GM23248 (cell line): ENCODE results near the gene DNA2. TPM values are rescaled to one million over a fixed set of nuclear protein-coding genes. Genes with fewer than 3 reads are reported as not detected.
"Not testable (repeated sequence)": the region's sequence is repeated elsewhere in the genome, so short reads cannot be mapped to it uniquely, and the experiment has no call there.

Experiments
- DNase-seq: peaks from one replicate; pipeline ENCODE4 v3.0.0-alpha.2; 2015
- H2AFZ ChIP-seq: fragments of 200-600 bp; sonication (generic); 2 replicates; pipeline ENCODE4 v1.6.1; 2016; ENCODE audit warnings: antibody characterized with exemption
- H3F3A ChIP-seq: fragments of 200-600 bp; sonication (generic); 2 replicates; pipeline ENCODE4 v1.6.1; 2016; ENCODE audit warnings: mild to moderate bottlenecking, antibody characterized with exemption, mixed run types; ENCODE audit not compliant: insufficient read depth
- H3K27ac ChIP-seq: fragments of 200-600 bp; sonication (generic); 2 replicates; pipeline ENCODE4 v1.5.1; 2016; ENCODE audit warnings: mild to moderate bottlenecking
- H3K27me3 ChIP-seq: fragments of 200-600 bp; sonication (generic); replicated peaks from 2 replicates; pipeline ENCODE4 v1.6.1; 2016; ENCODE audit warnings: mild to moderate bottlenecking; ENCODE audit not compliant: insufficient read depth
- H3K36me3 ChIP-seq: fragments of 200-600 bp; sonication (generic); 2 replicates; pipeline ENCODE4 v1.6.1; 2016; ENCODE audit warnings: low read depth, mild to moderate bottlenecking
- H3K4me1 ChIP-seq: fragments of 200-600 bp; sonication (generic); 2 replicates; pipeline ENCODE4 v1.6.1; 2016; ENCODE audit warnings: mild to moderate bottlenecking; ENCODE audit not compliant: insufficient read depth
- H3K4me2 ChIP-seq: fragments of 200-600 bp; sonication (generic); one replicate; pipeline ENCODE4 v1.6.1; 2016; ENCODE audit warnings: mild to moderate bottlenecking; ENCODE audit not compliant: unreplicated experiment
- H3K4me3 ChIP-seq: fragments of 200-600 bp; sonication (generic); 2 replicates; pipeline ENCODE4 v1.5.1; 2016; ENCODE audit warnings: mild to moderate bottlenecking
- H3K79me2 ChIP-seq: fragments of 200-600 bp; sonication (generic); 2 replicates; pipeline ENCODE4 v1.6.1; 2016; ENCODE audit warnings: mild to moderate bottlenecking; ENCODE audit not compliant: insufficient read depth
- H3K9ac ChIP-seq: fragments of 200-600 bp; sonication (generic); 2 replicates; pipeline ENCODE4 v1.6.1; 2016; ENCODE audit warnings: mild to moderate bottlenecking
- H3K9me2 ChIP-seq: fragments of 200-600 bp; sonication (generic); 2 replicates; pipeline ENCODE4 v1.6.1; 2016; ENCODE audit warnings: mixed run types, mild to moderate bottlenecking, moderate library complexity; ENCODE audit not compliant: insufficient read depth
- H3K9me3 ChIP-seq: fragments of 200-600 bp; sonication (generic); one replicate; pipeline ENCODE4 v1.6.1; 2017; ENCODE audit warnings: low read depth
- H4K20me1 ChIP-seq: fragments of 200-600 bp; sonication (generic); 2 replicates; pipeline ENCODE4 v1.6.0; 2016; ENCODE audit not compliant: insufficient read depth
- EZH2 ChIP-seq: fragments of 200-600 bp; sonication (generic); IDR thresholded peaks from 2 replicates; pipeline ENCODE4 v1.6.1; 2018; ENCODE audit warnings: antibody characterized with exemption, mild to moderate bottlenecking; ENCODE audit not compliant: insufficient read depth, poor library complexity, severe bottlenecking
- EZH2phosphoT487 ChIP-seq: fragments of 200-600 bp; sonication (generic); IDR thresholded peaks from 2 replicates; pipeline ENCODE4 v1.6.1; 2018; ENCODE audit warnings: antibody characterized with exemption, moderate library complexity, mild to moderate bottlenecking, low read depth; ENCODE audit not compliant: insufficient read depth
- WGBS, 2 experiments: methylation state at CpG; one replicate each; pipeline ENCODE4 v1.1.6; 2015 to 2017; ENCODE audit warnings: low lambda C conversion rate in 2 of 2, low coverage in 1 of 2; ENCODE audit errors: missing lambda C conversion rate in 2 of 2; 5-methylcytosine and 5-hydroxymethylcytosine counted together
- in situ Hi-C: fragments of 300-500 bp; cut with MboI; formaldehyde crosslinking; loops from 2 replicates; pipeline ENCODE4 v1.15.0; 2020
- polyA plus RNA-seq: library from polyadenylated mRNA; unstranded; fragments of >200 nt; fragmentation: Nextera tagmentation; extraction: Ambion mirVana; gene quantifications from 2 replicates; pipeline ENCODE4 v1.2.1, GENCODE V29; 2016
- total RNA-seq: library from RNA; depleted of rRNA; stranded (reverse); fragments of >200 nt; shearing (Covaris generic); gene quantifications from 2 replicates; pipeline ENCODE4 v1.2.3, GENCODE V29; 2014

The DNA2 gene
- total and polyA plus RNA-seq, 2 experiments from 2014 or later: 1.6 to 5.2 TPM

DNA sequence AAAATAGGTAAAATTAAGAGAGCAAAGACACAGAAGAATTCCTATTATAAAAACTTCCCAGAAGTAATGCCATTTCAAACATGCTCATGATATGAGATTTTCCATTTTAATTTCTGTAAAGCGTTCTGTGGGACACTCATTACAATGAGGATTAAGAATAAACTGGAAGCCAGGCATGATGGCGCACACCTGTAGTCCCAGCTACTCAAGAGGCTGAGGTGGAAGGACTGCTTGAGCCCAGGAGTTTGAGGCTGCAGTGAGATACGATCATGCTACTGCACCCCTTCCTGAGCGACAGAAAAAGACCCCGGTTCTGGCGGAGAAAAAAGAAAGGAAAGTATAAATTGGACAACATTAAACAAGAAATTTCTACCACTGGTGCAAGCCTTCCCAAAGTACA lies 1.5 kb downstream of the DNA2 start:
- Histone ChIP-seq H4K20me1 (no peaks in the 10 kb centered on the region), H2AFZ (peak overlapping the region; percentile 99), H3K9me2 (no peaks in the 10 kb centered on the region), H3K79me2 (peaks cover 33% of the 10 kb centered on the region), H3K27me3 (no peaks in the 10 kb centered on the region), H3F3A (0 out of 2 replicates have a peak, but pooled peaks cover 12% of the 10 kb centered on the region), H3K4me3 (peak overlapping the region; percentile 98), H3K27ac (no peak overlapping the region), H3K36me3 (peaks cover 7% of the 10 kb centered on the region; the same call in 1 of the 2 replicates), H3K4me1 (0 out of 2 replicates have a peak, but pooled peaks cover 7% of the 10 kb centered on the region), H3K9ac (peak overlapping the region; percentile 80; the same call in 1 of the 2 replicates), H3K9me3 (no peaks in the 10 kb centered on the region), H3K4me2 (peak overlapping the region; percentile 95)
- 49% methylated on average over 6 of the region's 6 CpGs for WGBS, 2 experiments
- TF ChIP-seq EZH2phosphoT487 (no peak), EZH2 (no peak)
- no peak for DNase-seq
- in situ Hi-C loops: no loop called here

DNA sequence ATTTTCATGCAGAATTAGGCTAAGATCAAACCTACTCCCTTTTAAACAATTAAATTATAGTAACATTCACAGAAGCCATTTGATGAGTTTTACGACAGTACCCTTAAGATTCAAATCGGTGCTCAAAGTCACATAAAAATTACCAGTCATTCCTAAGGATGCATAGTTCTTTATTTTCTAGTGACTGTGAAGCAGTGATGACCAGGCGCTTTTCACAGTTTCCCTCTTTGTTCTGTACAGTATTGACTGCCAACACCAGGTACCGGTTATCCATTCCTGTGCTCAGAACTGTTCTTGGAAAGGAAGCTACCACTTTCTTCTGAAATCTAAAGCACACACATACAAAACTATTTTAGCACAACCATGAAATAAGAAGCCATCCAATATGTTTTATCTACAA lies 1.9 kb downstream of the DNA2 start:
- in situ Hi-C loops: no loop called here
- Histone ChIP-seq H3K4me3 (peak overlapping the region; percentile 98; the same call in 1 of the 2 replicates), H2AFZ (no peak overlapping the region)

DNA sequence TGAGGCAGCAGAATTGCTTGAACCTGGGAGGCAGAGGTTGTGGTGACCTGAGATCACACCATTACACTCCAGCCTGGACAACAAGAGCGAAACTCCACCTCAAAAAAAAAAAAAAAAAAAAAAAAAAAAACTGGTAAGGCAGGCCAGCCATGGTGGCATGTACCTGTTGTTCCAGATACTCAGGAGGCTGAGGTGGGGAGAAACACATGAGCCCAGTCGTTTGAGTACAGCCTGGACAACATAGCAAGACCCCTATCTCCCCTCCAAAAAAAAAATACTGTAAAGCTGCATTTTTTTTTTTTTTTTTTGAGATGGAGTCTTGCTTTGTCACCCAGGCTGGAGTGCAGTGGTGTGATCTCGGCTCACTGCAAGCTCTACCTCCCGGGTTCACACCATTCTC lies 7.0 kb downstream of the DNA2 start:
- H3K4me1 ChIP-seq, H3K36me3 ChIP-seq, H3K9me3 ChIP-seq, H3K27me3 ChIP-seq, DNase-seq, H2AFZ ChIP-seq, H3K27ac ChIP-seq, H3K9ac ChIP-seq, in situ Hi-C loops, H3K4me2 ChIP-seq, H3K4me3 ChIP-seq, H4K20me1 ChIP-seq, H3K9me2 ChIP-seq, H3F3A ChIP-seq: not testable (repeated sequence)
- 98 to 100% methylated on average over 4 of the region's 4 CpGs for WGBS, 2 experiments
- peaks cover 17% of the 10 kb centered on the region for H3K79me2 ChIP-seq

More for the DNA sequence above, 1.9 kb downstream of the DNA2 start:
- Histone ChIP-seq H3K9me3 (no peaks in the 10 kb centered on the region), H3K27me3 (no peaks in the 10 kb centered on the region), H3K36me3 (peaks cover 7% of the 10 kb centered on the region; the same call in 1 of the 2 replicates), H3K9me2 (no peaks in the 10 kb centered on the region), H3F3A (0 out of 2 replicates have a peak, but pooled peaks cover 12% of the 10 kb centered on the region), H4K20me1 (no peaks in the 10 kb centered on the region), H3K9ac (0 out of 2 replicates have a peak overlapping the region, but pooled peaks have one; percentile 80), H3K4me2 (peak overlapping the region; percentile 95), H3K27ac (no peak overlapping the region), H3K4me1 (0 out of 2 replicates have a peak, but pooled peaks cover 7% of the 10 kb centered on the region), H3K79me2 (peaks cover 33% of the 10 kb centered on the region)
- DNase-seq: no peak
- 99 to 100% methylated on average over 4 of the region's 4 CpGs for WGBS, 2 experiments
- TF ChIP-seq EZH2 (no peak), EZH2phosphoT487 (no peak)

GRCh38 chr10:68463365-68464093 lies 8.2 kb downstream of the DNA2 start:
- H3K27ac ChIP-seq: no peak overlapping the region
- H3K4me3 ChIP-seq: no peak overlapping the region
- in situ Hi-C loops: no loop called here
- no peaks in the 10 kb centered on the region for H3K4me1 ChIP-seq
- peaks cover 6% of the 10 kb centered on the region; the same call in 1 of the 2 replicates for H3K79me2 ChIP-seq
- no peak overlapping the region for H2AFZ ChIP-seq
- TF ChIP-seq EZH2 (no peak), EZH2phosphoT487 (no peak)
- no peak overlapping the region for H3K4me2 ChIP-seq
- 90 to 92% methylated on average over 7 of the region's 7 CpGs for WGBS, 2 experiments
- H3F3A ChIP-seq: no peaks in the 10 kb centered on the region
- H3K9me3 ChIP-seq: no peaks in the 10 kb centered on the region
- peaks cover 7% of the 10 kb centered on the region; the same call in 1 of the 2 replicates for H3K36me3 ChIP-seq
- no peak for DNase-seq
- no peaks in the 10 kb centered on the region for H3K27me3 ChIP-seq
- no peaks in the 10 kb centered on the region for H4K20me1 ChIP-seq
- H3K9ac ChIP-seq: no peak overlapping the region
- H3K9me2 ChIP-seq: no peaks in the 10 kb centered on the region
